ENCODE results near the gene LRRK1.

LRRK1 gene, protein sequence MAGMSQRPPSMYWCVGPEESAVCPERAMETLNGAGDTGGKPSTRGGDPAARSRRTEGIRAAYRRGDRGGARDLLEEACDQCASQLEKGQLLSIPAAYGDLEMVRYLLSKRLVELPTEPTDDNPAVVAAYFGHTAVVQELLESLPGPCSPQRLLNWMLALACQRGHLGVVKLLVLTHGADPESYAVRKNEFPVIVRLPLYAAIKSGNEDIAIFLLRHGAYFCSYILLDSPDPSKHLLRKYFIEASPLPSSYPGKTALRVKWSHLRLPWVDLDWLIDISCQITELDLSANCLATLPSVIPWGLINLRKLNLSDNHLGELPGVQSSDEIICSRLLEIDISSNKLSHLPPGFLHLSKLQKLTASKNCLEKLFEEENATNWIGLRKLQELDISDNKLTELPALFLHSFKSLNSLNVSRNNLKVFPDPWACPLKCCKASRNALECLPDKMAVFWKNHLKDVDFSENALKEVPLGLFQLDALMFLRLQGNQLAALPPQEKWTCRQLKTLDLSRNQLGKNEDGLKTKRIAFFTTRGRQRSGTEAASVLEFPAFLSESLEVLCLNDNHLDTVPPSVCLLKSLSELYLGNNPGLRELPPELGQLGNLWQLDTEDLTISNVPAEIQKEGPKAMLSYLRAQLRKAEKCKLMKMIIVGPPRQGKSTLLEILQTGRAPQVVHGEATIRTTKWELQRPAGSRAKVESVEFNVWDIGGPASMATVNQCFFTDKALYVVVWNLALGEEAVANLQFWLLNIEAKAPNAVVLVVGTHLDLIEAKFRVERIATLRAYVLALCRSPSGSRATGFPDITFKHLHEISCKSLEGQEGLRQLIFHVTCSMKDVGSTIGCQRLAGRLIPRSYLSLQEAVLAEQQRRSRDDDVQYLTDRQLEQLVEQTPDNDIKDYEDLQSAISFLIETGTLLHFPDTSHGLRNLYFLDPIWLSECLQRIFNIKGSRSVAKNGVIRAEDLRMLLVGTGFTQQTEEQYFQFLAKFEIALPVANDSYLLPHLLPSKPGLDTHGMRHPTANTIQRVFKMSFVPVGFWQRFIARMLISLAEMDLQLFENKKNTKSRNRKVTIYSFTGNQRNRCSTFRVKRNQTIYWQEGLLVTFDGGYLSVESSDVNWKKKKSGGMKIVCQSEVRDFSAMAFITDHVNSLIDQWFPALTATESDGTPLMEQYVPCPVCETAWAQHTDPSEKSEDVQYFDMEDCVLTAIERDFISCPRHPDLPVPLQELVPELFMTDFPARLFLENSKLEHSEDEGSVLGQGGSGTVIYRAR (N-terminal part only)

GRCh38 chr15:100918690-100919480 lies at the start of gene LRRK1:
LRRK1 (plus strand) TSS chr15:100919357; CDS start chr15:100924633, 5,276 bp downstream.
- no peak for DNase-seq

DNA sequence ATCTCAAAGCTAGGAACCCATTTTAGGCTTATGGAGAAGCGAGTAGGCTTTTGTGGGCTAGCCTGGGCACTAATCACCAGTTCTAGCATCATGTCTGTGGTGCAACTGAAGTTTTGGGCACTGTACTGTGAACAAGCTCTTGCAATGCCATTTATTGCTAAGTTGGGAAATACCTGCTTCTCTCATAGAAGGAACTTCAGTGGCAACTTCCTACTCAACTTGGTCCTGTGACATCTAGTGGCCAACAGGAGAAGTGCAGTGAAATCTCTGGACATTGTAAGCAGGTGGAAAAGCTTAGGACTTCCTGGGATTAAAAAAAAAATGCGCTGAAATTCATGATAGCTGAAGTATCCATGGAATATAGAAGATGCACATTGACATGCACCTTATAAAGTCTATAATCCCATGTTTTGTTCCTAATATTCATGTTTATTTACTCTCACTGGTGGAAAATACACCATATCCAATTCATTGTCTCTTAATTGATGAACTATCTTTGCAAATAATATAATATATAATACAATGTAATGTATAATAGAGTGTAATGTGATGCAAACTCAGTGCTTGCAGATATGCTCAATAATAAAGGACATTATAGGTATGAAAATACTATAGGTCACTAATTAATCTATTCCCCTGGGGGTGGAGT lies 46.0 kb upstream of the LRRK1 start:
- DNase-seq = peak; percentile 61

GRCh38 chr15:100875495-100875894 lies 43.7 kb upstream of the LRRK1 start:
- no peak for DNase-seq

DNA sequence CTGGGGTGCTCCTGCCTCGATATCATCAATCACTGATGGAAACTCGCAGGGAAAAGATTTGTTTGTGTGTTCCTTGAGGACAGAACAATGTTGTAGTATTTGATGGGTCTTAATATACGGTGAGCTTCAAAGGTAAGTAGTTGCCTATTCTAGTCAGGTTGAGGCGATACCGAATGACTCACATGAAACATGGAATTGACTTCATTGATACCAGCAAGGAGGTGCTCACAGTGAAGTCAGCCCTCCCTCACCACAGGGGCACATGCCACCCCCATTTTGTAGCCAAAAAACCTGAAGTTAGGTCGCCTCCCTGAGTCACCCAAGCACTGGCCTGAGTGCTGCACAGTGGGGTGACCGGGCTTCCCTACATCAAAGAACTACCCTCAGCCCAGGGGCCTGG lies 43.2 kb upstream of the LRRK1 start:
- DNase-seq = no peak

- no peak for DNase-seq
These were observed 41.6 kb upstream of the LRRK1 start for GRCh38 chr15:100877551-100877950.

- no peak for DNase-seq
These were observed 41.0 kb upstream of the LRRK1 start for GRCh38 chr15:100878130-100878529.

DNA sequence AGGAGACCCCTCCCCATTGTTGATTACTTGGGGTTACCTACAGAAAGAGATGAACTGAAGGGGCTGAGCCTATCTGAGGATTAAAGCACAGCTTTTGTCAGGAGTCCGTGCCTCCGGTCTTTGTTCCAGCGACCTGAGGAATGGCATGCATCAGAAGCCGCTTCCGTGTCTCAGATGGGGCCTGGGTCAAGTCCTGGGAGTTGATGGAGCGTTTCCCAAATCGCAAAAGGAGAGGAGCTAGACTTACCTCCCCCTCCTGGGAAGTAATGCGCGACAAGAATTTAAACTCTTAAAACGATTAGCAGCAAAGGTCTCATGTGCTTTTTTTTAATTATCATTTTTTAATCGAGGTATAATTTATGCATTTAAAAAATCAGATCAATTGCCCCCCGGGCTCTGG lies 40.5 kb upstream of the LRRK1 start:
- DNase-seq = no peak

DNA sequence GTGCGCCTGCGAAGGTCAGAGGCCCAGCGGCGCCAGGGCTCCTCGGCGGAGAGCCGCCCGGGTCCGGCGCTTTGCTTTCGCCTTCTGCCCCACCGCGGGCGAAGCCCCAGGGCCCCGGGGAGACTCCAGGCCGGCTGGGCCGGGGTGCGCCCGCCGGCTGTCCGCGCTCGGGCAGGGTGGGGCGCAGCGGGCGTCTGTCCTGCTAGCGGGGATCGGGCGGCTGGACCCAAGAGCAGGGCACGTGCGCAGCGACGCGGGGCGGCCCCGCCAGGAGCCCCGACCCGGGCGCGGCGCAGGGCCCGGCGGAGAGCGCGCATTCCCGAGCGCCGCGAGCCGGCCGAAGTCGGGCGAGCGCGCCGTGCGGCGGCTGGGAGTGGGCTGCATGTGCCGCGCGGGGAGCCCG lies 40.1 kb upstream of the LRRK1 start:
- DNase-seq = no peak

DNA sequence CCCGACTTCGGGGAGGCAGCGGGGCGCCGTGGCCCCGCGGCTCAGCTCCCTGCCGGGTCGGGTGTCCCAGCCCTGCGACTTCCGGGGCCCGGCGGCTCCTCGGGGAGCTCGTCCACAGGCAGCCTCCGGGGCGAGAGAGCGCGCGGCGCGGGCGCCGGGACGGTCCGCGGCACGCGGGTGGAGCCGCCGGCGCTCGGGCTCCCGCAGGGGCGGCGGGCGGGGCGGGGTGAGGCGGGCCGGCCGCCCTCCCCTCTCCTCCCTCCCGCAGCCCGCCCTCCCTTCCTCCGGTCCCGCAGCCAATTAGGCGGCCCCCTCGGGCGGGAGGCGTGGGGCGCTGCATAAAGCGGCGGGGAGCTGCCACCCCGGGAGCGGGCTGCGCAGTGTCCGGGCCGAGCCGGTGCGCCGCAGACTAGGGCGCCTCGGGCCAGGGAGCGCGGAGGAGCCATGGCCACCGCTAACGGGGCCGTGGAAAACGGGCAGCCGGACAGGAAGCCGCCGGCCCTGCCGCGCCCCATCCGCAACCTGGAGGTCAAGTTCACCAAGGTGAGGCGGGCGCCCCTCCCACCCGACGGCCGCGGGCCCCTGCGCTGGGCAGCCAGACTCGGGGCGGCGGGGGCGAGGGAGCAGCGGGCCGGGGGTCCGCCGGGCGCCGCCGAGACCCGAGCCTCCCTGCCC lies 39.6 kb upstream of the LRRK1 start, which contains the start of gene ALDH1A3:
TSS of gene ALDH1A3 (plus strand) at position 368 of the 675 bp plus-strand sequence. CDS start at position 445, 77 bp downstream.
- DNase-seq = no peak

GRCh38 chr15:100880139-100880896 lies 38.8 kb upstream of the LRRK1 start:
- no peak for DNase-seq

- DNase-seq = no peak
These were observed 38.3 kb upstream of the LRRK1 start for GRCh38 chr15:100880897-100881242.

- DNase-seq = no peak
These were observed 37.4 kb upstream of the LRRK1 start for GRCh38 chr15:100881573-100882336.

GRCh38 chr15:100885116-100885515 lies 34.0 kb upstream of the LRRK1 start:
- DNase-seq = no peak

DNA sequence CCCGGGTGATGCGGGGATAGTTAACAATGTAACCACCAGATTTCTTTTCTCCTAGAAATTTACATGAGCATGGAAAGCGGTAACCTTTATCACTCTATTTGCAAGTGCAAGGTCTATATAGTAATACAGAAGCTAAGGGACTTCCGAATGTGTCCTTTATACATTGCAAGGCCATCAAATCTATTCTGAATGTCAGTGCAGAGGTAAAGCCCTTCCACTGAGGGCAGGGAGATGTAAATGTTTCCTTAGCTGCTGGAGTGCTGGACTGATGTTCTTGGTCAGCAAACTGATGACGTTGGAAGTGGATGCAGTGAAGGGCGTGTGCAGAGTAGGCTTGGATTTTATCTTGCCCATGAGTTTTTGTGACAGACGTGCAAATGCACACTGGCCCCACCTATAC lies 33.3 kb upstream of the LRRK1 start:
- DNase-seq = no peak

DNA sequence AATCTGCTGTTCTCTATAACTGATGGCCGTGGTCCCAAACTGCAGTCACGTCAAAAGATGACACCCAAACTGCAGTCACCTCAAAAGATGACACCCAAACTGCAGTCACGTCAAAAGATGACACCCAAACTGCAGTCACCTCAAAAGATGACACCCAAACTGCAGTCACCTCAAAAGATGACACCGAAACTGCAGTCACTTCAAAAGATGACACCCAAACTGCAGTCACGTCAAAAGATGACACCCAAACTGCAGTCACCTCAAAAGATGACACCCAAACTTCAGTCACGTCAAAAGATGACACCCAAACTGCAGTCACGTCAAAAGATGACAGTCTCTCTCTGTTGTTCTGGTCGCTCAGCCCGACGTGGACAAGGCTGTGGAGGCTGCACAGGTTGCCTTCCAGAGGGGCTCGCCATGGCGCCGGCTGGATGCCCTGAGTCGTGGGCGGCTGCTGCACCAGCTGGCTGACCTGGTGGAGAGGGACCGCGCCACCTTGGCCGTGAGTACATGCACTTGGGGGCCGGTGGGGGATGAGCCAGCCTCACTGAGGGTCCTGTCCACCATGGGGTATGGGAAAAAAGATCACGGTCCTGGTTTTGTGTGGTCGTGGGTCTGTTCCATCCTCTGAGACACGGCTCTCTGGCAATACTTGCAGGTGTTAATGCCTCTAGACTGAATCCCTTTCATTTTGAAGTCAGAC lies 31.8 kb upstream of the LRRK1 start:
- DNase-seq = no peak

- no peak for DNase-seq
These were observed 29.6 kb upstream of the LRRK1 start for GRCh38 chr15:100889385-100890050.

DNA sequence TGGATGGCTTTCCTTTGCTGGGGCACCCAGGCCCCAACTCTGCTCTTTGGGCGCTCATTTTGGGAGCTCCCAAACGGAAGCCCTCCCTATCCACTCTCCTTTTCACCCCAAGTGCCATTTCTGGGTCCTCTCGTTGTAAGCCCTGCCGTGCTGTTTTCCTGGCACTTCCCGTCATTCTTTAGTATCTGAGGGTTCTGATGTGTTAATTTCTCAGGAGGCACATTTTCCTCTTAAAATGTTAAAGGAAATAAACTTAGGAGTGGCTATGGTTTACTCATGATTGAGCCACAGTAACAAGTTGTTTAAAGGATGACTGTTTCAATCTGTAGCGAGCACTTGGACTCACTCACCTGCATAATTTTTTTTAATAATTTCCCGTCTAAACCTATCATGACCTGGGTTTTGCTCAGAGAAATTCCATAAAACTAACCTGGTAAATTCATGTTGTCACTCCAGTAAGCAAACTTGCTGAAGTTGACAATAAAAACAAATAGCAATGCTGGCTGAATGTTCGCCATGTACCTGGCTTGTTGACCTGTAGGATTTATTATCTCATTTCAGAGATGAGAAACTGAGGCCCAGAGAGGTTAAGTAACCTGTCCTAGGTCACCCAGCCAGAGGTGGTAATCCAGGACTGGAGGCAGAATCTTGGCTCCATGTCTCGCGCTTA lies 29.0 kb upstream of the LRRK1 start:
- no peak for DNase-seq

GRCh38 chr15:100890850-100891249 lies 28.3 kb upstream of the LRRK1 start:
- DNase-seq = no peak

Data from CD4-positive, alpha-beta T cell treated with Interleukin-4 for 4 hours (primary cell).